ENCODE data around the gene INHA.

INHA gene, protein sequence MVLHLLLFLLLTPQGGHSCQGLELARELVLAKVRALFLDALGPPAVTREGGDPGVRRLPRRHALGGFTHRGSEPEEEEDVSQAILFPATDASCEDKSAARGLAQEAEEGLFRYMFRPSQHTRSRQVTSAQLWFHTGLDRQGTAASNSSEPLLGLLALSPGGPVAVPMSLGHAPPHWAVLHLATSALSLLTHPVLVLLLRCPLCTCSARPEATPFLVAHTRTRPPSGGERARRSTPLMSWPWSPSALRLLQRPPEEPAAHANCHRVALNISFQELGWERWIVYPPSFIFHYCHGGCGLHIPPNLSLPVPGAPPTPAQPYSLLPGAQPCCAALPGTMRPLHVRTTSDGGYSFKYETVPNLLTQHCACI

DNA sequence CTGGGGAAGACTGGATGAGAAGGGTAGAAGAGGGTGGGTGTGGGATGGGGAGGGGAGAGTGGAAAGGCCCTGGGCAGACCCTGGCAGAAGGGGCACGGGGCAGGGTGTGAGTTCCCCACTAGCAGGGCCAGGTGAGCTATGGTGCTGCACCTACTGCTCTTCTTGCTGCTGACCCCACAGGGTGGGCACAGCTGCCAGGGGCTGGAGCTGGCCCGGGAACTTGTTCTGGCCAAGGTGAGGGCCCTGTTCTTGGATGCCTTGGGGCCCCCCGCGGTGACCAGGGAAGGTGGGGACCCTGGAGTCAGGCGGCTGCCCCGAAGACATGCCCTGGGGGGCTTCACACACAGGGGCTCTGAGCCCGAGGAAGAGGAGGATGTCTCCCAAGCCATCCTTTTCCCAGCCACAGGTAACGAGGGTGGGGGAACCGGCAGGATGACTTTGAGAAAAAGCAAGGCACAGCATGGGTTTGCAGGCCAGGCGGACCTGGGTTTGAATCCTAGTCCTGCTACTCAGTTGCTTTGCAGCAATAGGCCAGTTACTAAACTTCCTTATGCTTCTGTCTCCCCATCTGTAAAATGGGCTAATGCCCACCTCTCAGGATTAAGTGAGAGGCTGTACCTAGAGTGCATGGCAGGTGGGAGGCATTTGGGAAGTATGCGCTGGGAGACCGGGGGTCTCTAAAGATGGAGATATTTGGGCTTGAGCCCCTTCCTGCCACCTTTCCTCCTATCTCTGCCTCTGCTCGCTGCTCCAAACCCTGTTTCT lies at the start of gene INHA:
INHA (plus strand) TSS at position 74 of the 765 bp plus-strand sequence; CDS start at position 139, 65 bp downstream.
- no peak for DNase-seq

DNA sequence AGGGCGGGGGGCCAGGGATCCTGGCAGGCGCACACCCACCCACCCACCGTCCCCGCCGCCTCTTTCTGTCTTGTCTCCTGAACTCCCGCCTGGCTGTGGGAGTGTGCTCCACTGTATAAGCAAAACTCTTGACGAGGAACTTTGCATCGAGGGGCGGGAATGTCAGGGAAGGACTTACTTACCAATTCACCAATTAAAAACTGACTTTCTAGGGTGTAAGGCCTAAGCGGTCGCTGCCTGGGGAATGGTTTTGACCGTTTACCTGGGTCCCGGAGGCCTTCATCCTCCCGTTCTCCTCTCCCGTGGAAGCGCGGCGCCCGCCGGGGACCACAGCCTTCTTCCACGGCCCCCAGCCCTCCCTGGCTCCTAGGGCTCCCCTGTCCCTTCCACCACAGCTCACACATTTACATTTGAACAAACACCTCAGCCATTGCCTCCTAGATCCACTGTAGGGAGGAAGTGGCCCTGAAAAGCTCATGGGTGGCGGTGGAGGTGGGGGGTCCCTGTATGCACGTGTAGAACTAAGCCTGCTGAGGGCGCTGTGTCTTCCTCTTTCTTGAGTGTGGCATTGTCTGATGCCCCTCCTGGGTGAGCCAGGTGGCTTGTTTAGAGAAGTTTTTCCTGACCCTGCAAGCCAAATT lies 49.0 kb upstream of the INHA start:
- DNase-seq: no peak

DNA sequence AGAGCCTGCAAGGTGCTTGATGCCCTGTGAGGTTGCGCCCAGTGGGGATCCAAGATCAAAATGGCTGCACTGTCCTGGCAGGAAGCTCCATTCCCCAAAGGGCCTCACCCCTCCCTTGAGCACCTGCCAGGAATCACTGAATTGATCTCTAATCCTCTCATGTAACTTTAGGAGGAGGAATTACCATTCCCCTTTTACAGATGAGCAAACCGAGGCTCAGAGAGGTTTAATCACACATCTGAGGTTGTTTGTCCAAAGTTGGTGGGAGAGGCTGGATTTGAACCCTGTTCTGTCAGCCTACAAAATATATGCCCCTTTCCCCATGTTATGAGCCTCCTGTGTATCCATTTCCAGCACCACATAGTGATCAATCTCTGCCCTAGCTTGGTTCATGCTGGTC lies 47.3 kb upstream of the INHA start:
- DNase-seq: no peak

DNA sequence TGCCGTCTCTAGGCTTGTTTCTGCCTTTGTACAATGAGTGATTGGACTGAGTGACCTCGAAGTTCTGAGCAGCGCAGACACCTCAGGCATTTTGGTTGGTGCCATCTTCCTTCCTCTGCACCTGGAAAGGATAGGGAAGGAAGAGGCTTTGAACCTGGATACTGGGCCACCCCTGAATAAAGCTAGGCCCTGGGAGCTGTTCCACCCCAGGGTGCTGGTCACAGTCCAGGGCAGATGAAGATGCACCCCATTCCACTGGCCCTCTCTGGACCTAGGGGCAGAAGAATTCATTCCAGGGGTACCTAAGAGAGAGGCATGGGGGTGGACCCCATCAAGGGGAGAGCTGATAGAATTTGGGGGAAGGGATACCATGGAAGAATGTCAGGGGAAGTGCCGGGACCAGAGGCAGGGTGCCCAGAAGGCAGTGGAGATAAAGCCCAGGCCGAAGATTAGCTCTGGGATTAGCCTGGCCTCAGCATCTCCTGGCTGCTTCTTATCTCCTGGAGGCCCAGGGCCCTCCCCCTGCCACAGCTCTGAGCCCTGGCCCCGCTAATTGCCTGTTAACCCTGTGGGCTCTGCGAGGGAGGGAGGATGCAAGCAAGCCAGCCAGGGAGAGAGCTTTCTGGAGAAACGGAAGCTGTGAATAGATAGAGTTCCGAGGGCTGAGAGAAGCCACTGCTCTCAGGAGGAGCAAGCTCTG lies 46.4 kb upstream of the INHA start:
- DNase-seq: no peak

DNA sequence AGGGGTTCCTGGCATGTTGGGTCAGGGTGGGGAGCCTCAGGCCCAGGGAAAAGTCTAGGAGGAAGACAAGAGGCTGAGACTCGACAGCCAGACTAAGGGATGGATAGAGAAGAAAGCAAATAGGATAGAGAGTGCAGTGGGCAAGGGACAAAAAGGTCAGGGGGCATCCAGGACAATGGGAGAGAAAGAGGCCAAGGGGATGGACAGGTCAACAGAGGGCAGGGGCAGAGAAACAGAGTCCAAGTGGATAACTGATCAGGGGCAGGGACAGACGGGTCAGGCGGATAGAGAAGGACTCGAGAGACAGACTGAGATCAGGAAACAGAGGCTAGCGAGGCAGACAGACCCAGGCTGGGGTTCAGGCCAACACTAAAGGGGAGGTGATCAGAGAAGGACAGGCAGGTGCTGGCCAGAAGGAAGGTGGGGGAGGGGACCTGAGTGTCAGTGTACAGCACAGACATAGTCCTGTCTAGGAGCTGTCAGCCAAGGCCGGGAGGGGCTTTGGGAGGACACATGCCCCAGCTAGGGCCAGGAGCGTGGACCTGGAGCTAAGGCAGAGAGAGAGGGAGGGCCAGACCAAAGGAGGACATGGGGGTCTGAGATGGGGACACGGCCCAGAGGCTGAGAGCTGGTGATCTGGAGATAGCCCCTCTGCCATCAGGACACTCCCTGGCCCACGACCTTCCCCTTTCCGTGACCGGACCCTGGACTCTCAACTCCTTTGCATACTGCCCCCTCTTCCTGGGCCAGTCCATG lies 45.6 kb upstream of the INHA start:
- no peak for DNase-seq

DNA sequence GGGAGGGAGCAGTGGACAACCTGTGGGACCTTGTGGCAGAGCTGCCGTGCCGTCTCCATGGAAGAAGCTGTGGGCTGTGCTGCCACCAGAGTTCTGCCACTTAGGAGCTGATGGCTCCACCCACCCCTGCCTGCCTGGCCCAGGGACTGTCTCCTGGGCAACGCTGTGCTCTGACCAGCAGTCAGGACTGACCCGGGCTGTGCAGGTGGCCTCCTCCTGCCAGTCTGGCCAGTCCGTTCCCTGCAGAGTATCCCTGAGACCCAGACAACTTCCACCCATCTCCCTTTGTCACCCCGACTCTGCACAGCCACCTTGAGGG lies 45.1 kb upstream of the INHA start:
- DNase-seq: no peak

DNA sequence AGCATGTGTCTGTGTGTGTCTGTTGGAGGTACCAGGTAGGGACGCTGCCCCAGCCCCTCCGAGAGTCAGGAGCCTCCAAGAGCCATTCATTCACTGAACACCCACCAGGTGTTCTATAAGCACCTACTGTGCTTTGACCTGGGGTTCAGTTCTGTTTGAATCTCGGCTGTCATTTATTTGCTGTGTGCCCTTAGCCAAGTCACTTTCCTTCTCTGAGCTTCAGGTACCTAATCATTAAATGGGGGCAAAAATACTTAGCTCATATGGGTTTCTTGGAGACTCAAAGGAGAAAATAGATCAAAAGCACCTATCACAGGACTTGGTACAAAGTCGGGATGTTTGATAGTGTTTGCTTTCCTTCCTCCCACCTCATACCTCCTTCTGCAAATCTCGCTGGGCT lies 44.6 kb upstream of the INHA start:
- DNase-seq: no peak

DNA sequence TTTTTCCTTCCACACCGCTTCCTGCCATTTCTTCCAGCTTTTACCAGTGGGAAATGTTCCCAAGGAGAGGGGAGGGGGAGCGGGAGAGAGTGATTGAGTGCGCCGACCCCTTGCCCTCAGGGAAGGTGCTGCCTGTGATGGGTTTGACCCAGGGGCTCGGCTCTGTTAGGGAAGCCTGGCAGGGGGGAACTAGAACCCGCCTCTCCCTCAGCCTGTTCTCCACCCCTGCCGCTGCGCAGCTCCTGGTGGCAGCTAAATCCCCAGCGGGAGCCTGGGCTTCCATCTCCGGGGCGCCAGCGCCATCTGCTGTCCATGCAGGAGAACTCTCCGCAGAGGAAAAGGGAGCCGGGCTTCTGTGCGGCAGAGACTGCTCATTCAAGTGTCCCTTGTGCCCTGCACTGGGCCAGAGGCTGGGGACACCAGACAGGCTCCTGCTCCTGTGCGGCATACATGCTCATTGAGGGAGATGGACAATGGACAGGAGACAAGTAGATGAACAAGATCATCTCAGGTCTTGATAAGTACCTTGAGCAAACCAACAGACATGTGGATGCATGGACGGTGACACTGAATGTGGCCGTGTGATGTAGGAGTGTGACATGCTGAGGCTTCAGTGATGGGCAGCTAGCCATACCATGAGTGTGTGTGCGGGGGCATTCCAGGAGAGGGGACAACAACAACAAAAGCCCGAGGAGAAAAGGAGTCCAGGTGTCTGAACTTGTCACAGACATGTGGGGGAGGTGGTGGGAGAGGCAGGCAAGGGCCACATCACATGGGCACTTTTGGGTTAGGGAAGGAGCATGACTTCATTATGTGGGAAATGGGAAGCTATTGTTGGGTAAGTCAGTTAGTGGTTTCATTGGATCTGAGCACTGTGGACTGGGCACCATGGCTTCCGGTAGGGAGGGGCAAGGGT lies 41.8 kb upstream of the INHA start:
- peak; percentile 80 to 88 for DNase-seq

DNA sequence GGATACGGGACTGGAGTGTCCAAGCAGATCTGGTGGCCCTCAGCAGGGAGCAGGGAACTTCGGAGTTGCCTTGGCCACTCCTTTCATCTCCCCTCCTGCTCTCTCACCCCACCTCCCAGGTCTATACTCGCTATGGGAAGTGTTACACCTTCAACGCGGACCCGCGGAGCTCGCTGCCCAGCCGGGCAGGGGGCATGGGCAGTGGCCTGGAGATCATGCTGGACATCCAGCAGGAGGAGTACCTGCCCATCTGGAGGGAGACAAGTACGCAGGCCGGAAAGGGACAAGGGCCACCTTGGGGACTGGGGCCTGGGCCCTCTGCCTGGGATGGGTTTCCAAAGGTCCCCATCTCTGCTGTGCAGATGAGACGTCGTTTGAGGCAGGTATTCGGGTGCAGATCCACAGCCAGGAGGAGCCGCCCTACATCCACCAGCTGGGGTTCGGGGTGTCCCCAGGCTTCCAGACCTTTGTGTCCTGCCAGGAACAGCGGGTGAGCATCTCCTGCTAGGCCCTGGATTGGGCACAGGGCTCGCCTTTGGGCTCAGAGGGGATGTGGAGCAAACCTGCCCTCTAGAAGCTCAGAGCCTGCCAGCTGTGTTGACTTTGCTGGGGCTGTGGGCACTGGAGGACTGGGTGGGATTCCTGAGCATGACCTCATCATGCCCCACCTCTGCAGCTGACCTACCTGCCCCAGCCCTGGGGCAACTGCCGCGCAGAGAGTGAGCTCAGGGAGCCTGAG lies 40.3 kb upstream of the INHA start:
- no peak for DNase-seq

DNA sequence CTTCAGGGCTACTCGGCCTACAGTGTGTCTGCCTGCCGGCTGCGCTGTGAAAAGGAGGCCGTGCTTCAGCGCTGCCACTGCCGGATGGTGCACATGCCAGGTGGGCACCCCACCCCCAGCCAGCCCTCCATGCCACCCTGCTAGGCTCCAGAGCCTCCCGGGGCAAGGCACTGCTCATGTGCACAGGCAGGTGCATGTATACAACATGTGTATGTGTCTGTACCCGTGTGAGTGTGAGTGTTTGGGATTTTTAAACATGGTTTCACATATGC lies 39.8 kb upstream of the INHA start:
- DNase-seq: no peak

DNA sequence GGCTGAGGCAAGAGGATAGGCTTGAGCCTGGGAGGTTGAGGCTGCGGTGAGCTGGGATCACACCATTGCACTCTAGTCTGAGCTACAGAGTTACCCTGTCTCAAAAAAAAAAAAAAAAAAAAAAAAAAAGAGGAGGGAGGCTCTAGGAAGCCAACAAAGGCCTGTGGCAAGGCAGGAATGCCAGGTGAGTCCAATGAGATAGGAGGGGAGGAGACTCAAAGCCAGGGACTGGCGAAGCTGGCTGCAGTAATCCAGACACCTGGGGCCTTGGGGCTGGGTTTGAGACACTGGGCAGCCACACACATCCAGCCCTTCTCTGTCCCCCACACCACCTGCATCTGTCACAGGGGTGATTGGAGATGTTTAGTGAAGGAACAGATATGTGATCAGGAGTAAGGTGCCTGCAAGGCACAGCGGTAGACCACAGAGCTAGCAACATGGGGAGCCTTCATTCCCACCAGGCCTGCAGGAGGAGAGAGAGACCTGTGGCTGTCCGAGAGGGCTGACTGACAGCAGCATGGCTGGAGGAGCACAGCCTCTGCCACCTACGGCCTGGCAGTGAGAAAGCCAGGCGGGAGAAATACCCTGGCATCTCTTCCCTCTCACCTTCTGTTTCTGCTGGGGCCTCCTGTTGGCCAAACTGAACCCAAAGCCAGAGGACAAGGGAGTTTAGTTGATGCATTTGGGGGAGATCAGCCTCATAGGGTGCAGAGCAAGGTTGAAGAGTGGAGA lies 38.0 kb upstream of the INHA start:
- no peak for DNase-seq

DNA sequence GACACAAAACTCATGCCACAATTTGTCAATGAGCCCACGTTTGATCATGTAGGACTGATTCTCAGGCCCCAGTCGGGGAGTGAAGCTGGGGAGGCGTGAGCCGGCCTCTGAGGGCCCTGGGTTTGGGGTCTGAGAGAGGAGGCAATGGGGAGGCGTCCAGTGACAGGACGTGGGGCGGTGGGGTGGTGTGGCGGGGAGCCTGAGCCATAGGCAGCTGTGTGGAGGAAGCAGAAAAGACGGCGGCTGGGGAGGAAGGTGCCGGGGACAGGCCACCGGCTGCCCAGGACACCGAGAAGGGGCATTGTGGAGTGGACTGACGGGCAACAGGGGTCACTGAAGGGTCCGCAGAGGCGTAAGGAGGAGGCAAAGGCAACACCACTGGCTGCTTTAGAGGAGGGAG lies 35.7 kb upstream of the INHA start:
- no peak for DNase-seq

DNA sequence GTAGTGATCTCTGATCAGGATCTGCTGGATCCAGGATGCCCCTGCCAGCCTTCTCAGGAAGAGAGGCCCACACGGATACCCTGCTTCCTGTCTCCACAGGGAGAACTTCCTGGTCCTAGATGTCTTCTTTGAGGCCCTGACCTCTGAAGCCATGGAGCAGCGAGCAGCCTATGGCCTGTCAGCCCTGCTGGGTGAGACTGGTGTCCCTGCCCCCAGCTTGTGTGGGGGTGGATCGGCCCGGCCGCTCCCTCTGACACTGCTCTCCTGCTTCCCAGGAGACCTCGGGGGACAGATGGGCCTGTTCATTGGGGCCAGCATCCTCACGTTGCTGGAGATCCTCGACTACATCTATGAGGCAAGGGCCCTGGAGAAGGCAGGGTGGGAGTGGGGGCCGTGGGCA lies 35.1 kb upstream of the INHA start:
- DNase-seq: no peak

DNA sequence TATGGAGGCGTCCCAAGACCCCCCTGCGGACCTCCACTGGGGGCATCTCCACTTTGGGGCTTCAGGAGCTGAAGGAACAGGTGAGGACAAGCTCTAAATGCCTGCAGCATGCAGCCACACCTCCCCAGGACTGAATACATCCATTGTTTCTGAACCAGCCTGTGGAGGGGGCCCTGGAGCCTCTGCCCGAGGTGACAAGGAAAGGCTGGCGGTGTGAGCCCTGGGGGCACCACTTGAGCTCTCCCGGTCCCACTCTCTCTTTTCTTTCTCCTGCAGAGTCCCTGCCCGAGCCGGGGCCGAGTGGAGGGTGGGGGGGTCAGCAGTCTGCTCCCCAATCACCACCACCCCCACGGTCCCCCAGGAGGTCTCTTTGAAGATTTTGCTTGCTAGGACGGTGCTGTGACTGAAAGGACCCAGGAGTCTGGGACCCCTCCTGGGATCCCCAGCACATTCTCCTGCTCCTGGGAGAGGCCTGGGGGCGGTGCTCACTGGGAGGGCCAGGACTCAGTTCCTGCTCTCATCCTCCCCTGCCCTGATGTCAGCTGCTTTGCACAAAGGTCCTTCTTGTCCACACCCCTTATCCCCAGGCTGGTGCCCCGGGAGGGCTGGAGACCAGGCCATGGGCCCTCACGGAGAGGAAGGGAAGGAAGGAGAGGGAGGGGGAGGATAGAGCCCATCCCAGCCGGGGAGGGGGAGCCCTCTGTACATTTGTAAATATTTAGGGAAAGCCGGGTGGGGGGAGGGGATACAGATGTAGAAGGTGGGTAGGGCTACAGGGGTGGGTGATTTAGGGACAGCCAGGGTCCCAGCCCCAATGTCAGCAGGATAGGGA lies 34.2 kb upstream of the INHA start:
- DNase-seq: no peak

DNA sequence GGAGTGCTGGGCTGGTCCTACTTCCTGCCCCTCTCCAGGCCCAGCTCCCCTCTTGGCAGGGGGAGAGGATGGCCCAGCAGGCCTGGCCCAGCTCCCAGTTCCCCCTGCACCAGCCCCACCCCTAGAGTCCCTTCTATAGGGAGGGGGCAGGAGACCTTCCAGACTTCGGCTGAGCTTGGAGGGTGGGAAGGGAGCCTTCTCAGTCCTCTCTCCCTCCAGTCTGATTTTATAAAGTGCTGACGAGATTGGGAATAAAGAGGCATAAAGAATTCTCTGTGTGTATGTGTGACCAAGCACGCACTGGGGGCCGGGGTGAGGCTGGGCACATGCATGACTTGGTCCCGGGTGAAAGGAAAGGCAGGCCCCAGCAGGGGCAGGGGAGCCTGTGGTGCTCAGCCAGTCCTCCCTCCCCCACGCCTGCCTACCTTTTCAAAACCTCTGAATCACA lies 33.6 kb upstream of the INHA start:
- no peak for DNase-seq

DNA sequence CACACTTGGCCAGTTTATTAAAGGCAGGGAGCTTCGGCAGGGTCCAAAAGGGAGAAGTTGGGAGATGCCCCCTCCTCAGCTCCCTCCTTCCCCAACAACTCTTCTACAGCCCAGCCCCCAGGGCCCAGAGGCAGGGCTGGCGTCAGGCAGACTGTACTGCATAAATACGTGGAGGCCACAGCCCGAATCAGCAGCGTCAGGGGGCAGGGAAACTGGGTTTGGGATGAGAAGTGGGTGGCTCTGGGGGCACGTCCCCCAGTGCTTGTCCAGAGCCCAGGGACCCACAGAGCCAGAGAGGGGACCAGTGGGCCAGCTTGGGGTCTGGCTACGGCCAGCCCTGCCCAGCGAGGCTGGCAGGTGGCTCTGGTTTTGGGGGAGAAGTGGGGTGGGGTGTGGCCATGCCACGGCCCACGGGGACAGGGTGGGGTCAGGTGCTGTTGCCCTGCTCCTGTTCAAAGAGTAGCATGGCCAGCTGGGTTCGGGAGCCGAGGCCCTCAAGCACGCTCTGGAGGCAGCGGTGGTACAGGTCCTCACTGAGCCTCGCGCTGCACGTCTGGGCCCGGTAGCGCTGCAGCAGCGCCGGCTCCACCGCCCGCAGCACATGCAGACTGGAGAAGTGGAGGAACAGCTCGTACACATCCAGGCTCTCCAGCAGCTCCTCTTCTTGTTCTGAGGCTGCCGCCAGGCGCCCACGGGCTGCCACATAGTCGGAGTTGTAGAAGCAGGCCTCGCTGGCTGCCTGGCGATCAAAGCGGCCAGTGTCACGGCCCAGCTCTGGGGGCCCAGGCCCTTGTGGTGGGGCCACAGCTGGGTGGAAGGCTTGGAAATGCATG lies 32.9 kb upstream of the INHA start:
- no peak for DNase-seq

DNA sequence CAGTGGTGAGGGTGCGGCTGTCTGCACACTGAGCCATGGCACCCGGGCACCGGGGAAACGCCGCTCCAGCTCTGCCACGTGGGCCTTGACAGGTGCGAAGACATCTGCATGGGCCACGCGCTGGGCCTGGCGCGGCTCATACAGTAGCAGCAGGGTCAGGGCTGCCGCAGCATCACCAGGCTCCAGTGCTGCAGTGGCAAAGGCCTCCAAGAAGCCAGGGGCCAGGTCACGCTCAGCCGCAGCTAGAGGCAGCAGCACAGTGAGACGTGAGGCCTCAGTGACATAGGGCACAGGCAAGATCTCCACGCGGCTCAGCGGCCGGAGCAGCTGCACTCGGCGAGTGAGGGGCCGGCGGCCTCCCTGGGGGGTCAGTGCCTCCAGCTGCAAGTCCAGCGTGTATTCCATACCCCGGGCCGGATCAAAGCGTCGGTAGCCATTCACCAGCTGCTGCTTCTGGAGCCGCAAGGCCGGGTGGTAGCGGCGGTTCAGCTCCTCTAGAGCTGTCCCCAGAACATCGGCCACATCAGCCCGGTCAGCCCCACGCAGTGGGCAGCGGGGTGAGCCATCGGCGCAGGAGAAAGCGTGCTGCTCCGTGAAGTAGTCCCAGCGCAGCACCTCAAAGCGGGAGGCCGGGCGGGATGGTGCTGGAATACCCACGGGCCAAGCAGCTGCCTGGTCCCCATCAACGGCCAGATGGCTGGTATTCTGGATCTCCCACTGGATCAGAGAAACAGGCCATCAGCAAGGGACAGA lies 32.0 kb upstream of the INHA start:
- no peak for DNase-seq
